Parietal lobe (tissue), 2 donors: ENCODE measurements around the gene CDCP1. TPM values are rescaled to one million over a fixed set of nuclear protein-coding genes. Genes with fewer than 3 reads are reported as not detected.

Experiments
- small RNA-seq: library from RNA; depleted of rRNA; stranded (forward); fragments of <200 nt; gene quantifications from one replicate; pipeline ENCODE3, GENCODE V24; 2014; ENCODE audit warnings: low replicate concordance
- total RNA-seq: library from RNA; depleted of rRNA; stranded (reverse); fragments of >200 nt; gene quantifications from one replicate; pipeline ENCODE4 v1.2.3, GENCODE V29; 2014

CDCP1 gene
- total RNA-seq: 1.6 TPM

GRCh38 chr3:45145681-45146614 lies at the start of gene CDCP1:
TSS of gene CDCP1 (minus strand) at chr3:45146378. CDS start at chr3:45146287, 91 bp downstream.

Small RNA genes lying within 50 kb of the gene (small RNA-seq; reads per million reads assigned to genes)
- gene RNU5B-3P: 0.12 reads per million

Other genes starting within 250 kb of the CDCP1 start
- gene ZDHHC3, start 170.2 kb downstream of the CDCP1 start, total RNA-seq: 50.4 TPM
- gene EXOSC7, start 170.1 kb downstream of the CDCP1 start, total RNA-seq: 36.6 TPM
- gene CLEC3B, start 120.1 kb downstream of the CDCP1 start, total RNA-seq: 14.7 TPM
- gene TMEM158, start 79.9 kb upstream of the CDCP1 start, total RNA-seq: 21.3 TPM
- gene LARS2, start 242.2 kb upstream of the CDCP1 start, total RNA-seq: 32.6 TPM